A549 (cell line): Measurements from ENCODE around the gene ORC1. TPM values are rescaled to one million over a fixed set of nuclear protein-coding genes. Genes with fewer than 3 reads are reported as not detected.

ENCODE experiments used
- ATAC-seq, 2 experiments: fragments of 200-7000 bp in 1 of 2; fragments of >200 bp in 1 of 2; cut with Nextera tagmentation in 1 of 2; cut with Tn5 transposase in 1 of 2; 3 replicates each; pipeline versions ENCODE4 v1.8.0 to v1.9.1; 2018 to 2020; ENCODE audit warnings: mild to moderate bottlenecking in 1 of 2, moderate library complexity in 1 of 2
- CTCF ChIA-PET: fragments of 300-600 bp; sonication (Branson Sonifier 250); formaldehyde crosslinking; extraction: SDS; loops from one replicate; lab custom pipeline; 2021; ENCODE audit warnings: antibody characterized with exemption, inconsistent platforms; lab: Yijun Ruan, JAX
- POLR2A ChIA-PET: fragments of 350-600 bp; formaldehyde crosslinking; extraction: SDS; loops from one replicate; lab custom pipeline; 2021; ENCODE audit warnings: antibody characterized with exemption, inconsistent platforms; lab: Yijun Ruan, JAX
- DNase-seq, 2 experiments: peaks; one replicate each; pipeline versions ENCODE4 v3.0.0 to v3.0.0-alpha.2; 2011 to 2016; ENCODE audit warnings: low read depth in 1 of 2, low spot score in 1 of 2
- FAIRE-seq: peaks from 2 replicates; lab custom pipeline; 2011; peaks lifted over from hg19 to GRCh38; lab: Jason Lieb, UNC
- H3K27ac ChIP-seq, 2 experiments: fragments of >200 bp; sonication (Bioruptor Twin); formaldehyde crosslinking; 3 replicates each; pipeline ENCODE4 v1.5.1; 2016 to 2017
- H3K4me1 ChIP-seq: fragments of >200 bp; sonication (Bioruptor Twin); formaldehyde crosslinking; 3 replicates; pipeline ENCODE4 v1.6.1; 2016
- H3K4me2 ChIP-seq: fragments of >200 bp; sonication (Bioruptor Twin); formaldehyde crosslinking; 3 replicates; pipeline ENCODE4 v1.6.1; 2016
- H3K4me3 ChIP-seq: fragments of >200 bp; sonication (Bioruptor Twin); formaldehyde crosslinking; 3 replicates; pipeline ENCODE4 v1.5.1; 2016
- H3K9me3 ChIP-seq: fragments of >200 bp; sonication (Bioruptor Twin); formaldehyde crosslinking; 3 replicates; pipeline ENCODE4 v1.6.1; 2016
- CBX2 ChIP-seq: fragments of 200-600 bp; sonication (generic); IDR thresholded peaks from 2 replicates; pipeline ENCODE4 v1.6.1; 2016; ENCODE audit warnings: low read depth, mild to moderate bottlenecking, borderline replicate concordance
- EHMT2 ChIP-seq: fragments of 200-600 bp; sonication (generic); IDR thresholded peaks from 2 replicates; pipeline ENCODE4 v1.6.1; 2016; ENCODE audit warnings: antibody characterized with exemption, low read depth, mild to moderate bottlenecking, moderate library complexity
- EP300 ChIP-seq, 2 experiments: fragments of >200 bp; sonication (Bioruptor Twin); formaldehyde crosslinking; IDR thresholded peaks; 2 replicates in 1 of 2; 3 replicates in 1 of 2; pipeline ENCODE4 v1.6.1; 2016 to 2017
- FOXS1 ChIP-seq: fragments of 250-450 bp; sonication (Bioruptor Pico); IDR thresholded peaks from 2 replicates; pipeline ENCODE4 v1.5.0; 2020; ENCODE audit warnings: mild to moderate bottlenecking, moderate library complexity
- HOXB5 ChIP-seq: fragments of 250-450 bp; sonication (Bioruptor Pico); IDR thresholded peaks from 2 replicates; pipeline ENCODE4 v1.5.0; 2020; ENCODE audit warnings: mild to moderate bottlenecking, moderate library complexity
- KDM1A ChIP-seq: fragments of 200-600 bp; sonication (generic); IDR thresholded peaks from 2 replicates; pipeline ENCODE4 v1.6.1; 2016; ENCODE audit warnings: low read depth, mild to moderate bottlenecking
- KDM5A ChIP-seq: fragments of 200-600 bp; sonication (generic); IDR thresholded peaks from 2 replicates; pipeline ENCODE4 v1.6.1; 2016; ENCODE audit warnings: antibody characterized with exemption, mild to moderate bottlenecking
- NPAS2 ChIP-seq: fragments of 250-450 bp; sonication (Bioruptor Pico); IDR thresholded peaks from 2 replicates; pipeline ENCODE4 v1.8.0; 2022; ENCODE audit warnings: mild to moderate bottlenecking, moderate library complexity, borderline replicate concordance
- POLR2AphosphoS2 ChIP-seq: conservative IDR thresholded peaks from 2 replicates; pipeline ENCODE4 v1.6.1; 2012; ENCODE audit warnings: low read length, improper control_type of control experiment, inconsistent platforms
- RARB ChIP-seq: fragments of 250-450 bp; sonication (Bioruptor Pico); IDR thresholded peaks from 2 replicates; pipeline ENCODE4 v1.8.0; 2021; ENCODE audit warnings: mild to moderate bottlenecking, moderate library complexity
- RNF2 ChIP-seq: fragments of 200-600 bp; sonication (generic); IDR thresholded peaks from 2 replicates; pipeline ENCODE4 v1.6.1; 2016; ENCODE audit warnings: low read depth, mild to moderate bottlenecking, antibody characterized with exemption, moderate library complexity, borderline replicate concordance
- SMC3 ChIP-seq: fragments of >200 bp; sonication (Bioruptor Twin); formaldehyde crosslinking; IDR thresholded peaks from 3 replicates; pipeline ENCODE4 v1.6.1; 2018; ENCODE audit warnings: inconsistent platforms
- ZC3H11A ChIP-seq: fragments of 450-650 bp; IDR thresholded peaks from 2 replicates; pipeline ENCODE4 v1.6.1; 2014; ENCODE audit warnings: antibody characterized with exemption, mild to moderate bottlenecking
- ZSCAN20 ChIP-seq: fragments of 250-450 bp; sonication (Bioruptor Pico); IDR thresholded peaks from 2 replicates; pipeline ENCODE4 v1.8.0; 2022; ENCODE audit warnings: mild to moderate bottlenecking, moderate library complexity
- WGBS: methylation state at CpG from one replicate; pipeline ENCODE4 v1.1.6; 2017; ENCODE audit errors: missing lambda C conversion rate; 5-methylcytosine and 5-hydroxymethylcytosine counted together
- polyA plus RNA-seq, 4 experiments: library from polyadenylated mRNA; depleted of rRNA in 3 of 4; stranded (reverse); fragments of >200 nt; fragmentation: RNase III in 1 of 4; extraction: RNeasy Plus Mini Kit Qiagen cat#74134 plus additional on column Dnase treatment in 1 of 4; gene quantifications; 2 replicates in 3 of 4; 3 replicates in 1 of 4; pipeline ENCODE4 v1.2.3, GENCODE V29; 2011 to 2017
- TF ChIP-seq, protein P1 (sequence below): fragments of 250-450 bp; sonication (Bioruptor Pico); IDR thresholded peaks from 2 replicates; pipeline ENCODE4 v1.5.0; 2021; ENCODE audit warnings: mild to moderate bottlenecking, moderate library complexity, borderline replicate concordance
- TF ChIP-seq, protein P2 (sequence below): fragments of >200 bp; sonication (Bioruptor Twin); formaldehyde crosslinking; IDR thresholded peaks from 2 replicates; pipeline ENCODE4 v1.6.1; 2016
- TF ChIP-seq, protein P3 (sequence below): IDR thresholded peaks from 2 replicates; pipeline ENCODE4 v1.6.1; 2012
- TF ChIP-seq, protein P4 (sequence below): fragments of 200-600 bp; sonication (generic); IDR thresholded peaks from 2 replicates; pipeline ENCODE4 v1.6.1; 2016; ENCODE audit warnings: antibody characterized with exemption, mild to moderate bottlenecking, moderate library complexity
- TF ChIP-seq, protein P5 (sequence below): fragments of 150-350 bp; IDR thresholded peaks from 2 replicates; pipeline ENCODE4 v1.6.1; 2014; ENCODE audit warnings: low read depth, mild to moderate bottlenecking, low read length
- TF ChIP-seq, protein P6 (sequence below): fragments of >200 bp; sonication (Bioruptor Twin); formaldehyde crosslinking; IDR thresholded peaks from 3 replicates; pipeline ENCODE4 v1.6.1; 2016

Gene ORC1
- polyA plus RNA-seq, 2 of the 4 experiments (the other 2 are of a cell fraction), result 18.9 to 19.1 TPM

DNA sequence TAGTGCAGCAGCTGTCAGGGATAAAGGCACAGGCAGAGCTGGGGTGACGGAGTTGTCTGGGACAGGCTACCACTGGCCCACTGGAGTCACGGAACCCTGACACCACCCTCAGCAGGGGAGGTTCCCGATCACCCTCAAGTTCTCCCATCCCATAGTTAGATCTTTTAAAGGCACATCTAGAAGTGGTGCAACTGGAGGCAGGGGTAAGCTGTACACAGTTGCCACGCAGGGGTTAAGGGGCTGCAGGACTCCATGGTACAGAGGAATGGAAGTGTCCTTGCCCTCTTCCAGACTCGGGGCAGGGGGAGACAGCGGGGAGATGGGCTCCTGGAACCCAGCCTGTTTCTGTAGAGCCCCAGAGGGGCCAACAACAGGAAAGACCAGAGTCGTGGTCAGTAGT is 51.5 kb downstream of the ORC1 start:
- Histone ChIP-seq H3K4me3 (no peak overlapping the region), H3K4me2 (no peak overlapping the region)
- no peak for FAIRE-seq
- TF ChIP-seq EHMT2 (no peak), FOXS1 (CRISPR knock-in tag) (no peak), HOXB5 (no peak), NPAS2 (CRISPR knock-in tag) (no peak), RNF2 (no peak), CBX2 (no peak), KDM5A (no peak), SMC3 (no peak), RARB (CRISPR knock-in tag) (no peak), KDM1A (no peak), POLR2AphosphoS2 (no peak), ZC3H11A (no peak), ZSCAN20 (CRISPR knock-in tag) (no peak), EP300 (IDR thresholded peaks at IDR 0.05) (no peak)
- TF ChIP-seq, protein P1, sequence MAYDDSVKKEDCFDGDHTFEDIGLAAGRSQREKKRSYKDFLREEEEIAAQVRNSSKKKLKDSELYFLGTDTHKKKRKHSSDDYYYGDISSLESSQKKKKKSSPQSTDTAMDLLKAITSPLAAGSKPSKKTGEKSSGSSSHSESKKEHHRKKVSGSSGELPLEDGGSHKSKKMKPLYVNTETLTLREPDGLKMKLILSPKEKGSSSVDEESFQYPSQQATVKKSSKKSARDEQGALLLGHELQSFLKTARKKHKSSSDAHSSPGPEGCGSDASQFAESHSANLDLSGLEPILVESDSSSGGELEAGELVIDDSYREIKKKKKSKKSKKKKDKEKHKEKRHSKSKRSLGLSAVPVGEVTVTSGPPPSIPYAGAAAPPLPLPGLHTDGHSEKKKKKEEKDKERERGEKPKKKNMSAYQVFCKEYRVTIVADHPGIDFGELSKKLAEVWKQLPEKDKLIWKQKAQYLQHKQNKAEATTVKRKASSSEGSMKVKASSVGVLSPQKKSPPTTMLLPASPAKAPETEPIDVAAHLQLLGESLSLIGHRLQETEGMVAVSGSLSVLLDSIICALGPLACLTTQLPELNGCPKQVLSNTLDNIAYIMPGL (CRISPR knock-in tag), result no peak
- TF ChIP-seq, protein P2, sequence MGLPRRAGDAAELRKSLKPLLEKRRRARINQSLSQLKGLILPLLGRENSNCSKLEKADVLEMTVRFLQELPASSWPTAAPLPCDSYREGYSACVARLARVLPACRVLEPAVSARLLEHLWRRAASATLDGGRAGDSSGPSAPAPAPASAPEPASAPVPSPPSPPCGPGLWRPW, result no peak
- TF ChIP-seq, protein P3, sequence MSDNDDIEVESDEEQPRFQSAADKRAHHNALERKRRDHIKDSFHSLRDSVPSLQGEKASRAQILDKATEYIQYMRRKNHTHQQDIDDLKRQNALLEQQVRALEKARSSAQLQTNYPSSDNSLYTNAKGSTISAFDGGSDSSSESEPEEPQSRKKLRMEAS, result no peak
- TF ChIP-seq, protein P4, sequence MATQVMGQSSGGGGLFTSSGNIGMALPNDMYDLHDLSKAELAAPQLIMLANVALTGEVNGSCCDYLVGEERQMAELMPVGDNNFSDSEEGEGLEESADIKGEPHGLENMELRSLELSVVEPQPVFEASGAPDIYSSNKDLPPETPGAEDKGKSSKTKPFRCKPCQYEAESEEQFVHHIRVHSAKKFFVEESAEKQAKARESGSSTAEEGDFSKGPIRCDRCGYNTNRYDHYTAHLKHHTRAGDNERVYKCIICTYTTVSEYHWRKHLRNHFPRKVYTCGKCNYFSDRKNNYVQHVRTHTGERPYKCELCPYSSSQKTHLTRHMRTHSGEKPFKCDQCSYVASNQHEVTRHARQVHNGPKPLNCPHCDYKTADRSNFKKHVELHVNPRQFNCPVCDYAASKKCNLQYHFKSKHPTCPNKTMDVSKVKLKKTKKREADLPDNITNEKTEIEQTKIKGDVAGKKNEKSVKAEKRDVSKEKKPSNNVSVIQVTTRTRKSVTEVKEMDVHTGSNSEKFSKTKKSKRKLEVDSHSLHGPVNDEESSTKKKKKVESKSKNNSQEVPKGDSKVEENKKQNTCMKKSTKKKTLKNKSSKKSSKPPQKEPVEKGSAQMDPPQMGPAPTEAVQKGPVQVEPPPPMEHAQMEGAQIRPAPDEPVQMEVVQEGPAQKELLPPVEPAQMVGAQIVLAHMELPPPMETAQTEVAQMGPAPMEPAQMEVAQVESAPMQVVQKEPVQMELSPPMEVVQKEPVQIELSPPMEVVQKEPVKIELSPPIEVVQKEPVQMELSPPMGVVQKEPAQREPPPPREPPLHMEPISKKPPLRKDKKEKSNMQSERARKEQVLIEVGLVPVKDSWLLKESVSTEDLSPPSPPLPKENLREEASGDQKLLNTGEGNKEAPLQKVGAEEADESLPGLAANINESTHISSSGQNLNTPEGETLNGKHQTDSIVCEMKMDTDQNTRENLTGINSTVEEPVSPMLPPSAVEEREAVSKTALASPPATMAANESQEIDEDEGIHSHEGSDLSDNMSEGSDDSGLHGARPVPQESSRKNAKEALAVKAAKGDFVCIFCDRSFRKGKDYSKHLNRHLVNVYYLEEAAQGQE, result no peak
- TF ChIP-seq, protein P5, sequence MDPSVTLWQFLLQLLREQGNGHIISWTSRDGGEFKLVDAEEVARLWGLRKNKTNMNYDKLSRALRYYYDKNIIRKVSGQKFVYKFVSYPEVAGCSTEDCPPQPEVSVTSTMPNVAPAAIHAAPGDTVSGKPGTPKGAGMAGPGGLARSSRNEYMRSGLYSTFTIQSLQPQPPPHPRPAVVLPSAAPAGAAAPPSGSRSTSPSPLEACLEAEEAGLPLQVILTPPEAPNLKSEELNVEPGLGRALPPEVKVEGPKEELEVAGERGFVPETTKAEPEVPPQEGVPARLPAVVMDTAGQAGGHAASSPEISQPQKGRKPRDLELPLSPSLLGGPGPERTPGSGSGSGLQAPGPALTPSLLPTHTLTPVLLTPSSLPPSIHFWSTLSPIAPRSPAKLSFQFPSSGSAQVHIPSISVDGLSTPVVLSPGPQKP, result no peak
- TF ChIP-seq, protein P6, sequence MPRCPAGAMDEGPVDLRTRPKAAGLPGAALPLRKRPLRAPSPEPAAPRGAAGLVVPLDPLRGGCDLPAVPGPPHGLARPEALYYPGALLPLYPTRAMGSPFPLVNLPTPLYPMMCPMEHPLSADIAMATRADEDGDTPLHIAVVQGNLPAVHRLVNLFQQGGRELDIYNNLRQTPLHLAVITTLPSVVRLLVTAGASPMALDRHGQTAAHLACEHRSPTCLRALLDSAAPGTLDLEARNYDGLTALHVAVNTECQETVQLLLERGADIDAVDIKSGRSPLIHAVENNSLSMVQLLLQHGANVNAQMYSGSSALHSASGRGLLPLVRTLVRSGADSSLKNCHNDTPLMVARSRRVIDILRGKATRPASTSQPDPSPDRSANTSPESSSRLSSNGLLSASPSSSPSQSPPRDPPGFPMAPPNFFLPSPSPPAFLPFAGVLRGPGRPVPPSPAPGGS, result no peak
- TF ChIP-seq, all 56 proteins: peak for 0
- DNase-seq (no peak), ATAC-seq (no peak)
- H3K4me1 ChIP-seq, result peaks cover 9% of the 10 kb centered on the region; the same call in 2 of the 3 replicates
- 87% methylated on average over 4 of the region's 7 CpGs for WGBS
- CTCF ChIA-PET, result no interaction called here
- H3K9me3 ChIP-seq, result no peaks in the 10 kb centered on the region
- no peak overlapping the region for H3K27ac ChIP-seq
- POLR2A ChIA-PET, result no interaction called here
